Large intestine (tissue), 3 donors: ENCODE data around the gene ANK2. TPM values are rescaled to one million over a fixed set of nuclear protein-coding genes. Genes with fewer than 3 reads are reported as not detected.
"Not testable (repeated sequence)": the region's sequence is repeated elsewhere in the genome, so short reads cannot be mapped to it uniquely, and the experiment has no call there.

Experiments used
- DNase-seq, 2 donors: peaks; one replicate each; pipeline versions ENCODE4 v3.0.0 to v3.0.0-alpha.2; 2013
- H3K27ac ChIP-seq: one replicate; pipeline ENCODE4 v1.5.1; 2013; ENCODE audit warnings: low read length
- H3K27me3 ChIP-seq: 2 replicates; pipeline ENCODE4 v1.6.1; 2013; ENCODE audit warnings: low read length; ENCODE audit not compliant: control insufficient read depth, insufficient read depth
- H3K36me3 ChIP-seq: 2 replicates; pipeline ENCODE4 v1.6.1; 2013; ENCODE audit warnings: low read length; ENCODE audit not compliant: control insufficient read depth, insufficient read depth
- H3K4me1 ChIP-seq: one replicate; pipeline ENCODE4 v1.6.1; 2013; ENCODE audit warnings: low read length; ENCODE audit not compliant: control insufficient read depth, insufficient read depth
- H3K4me3 ChIP-seq: one replicate; pipeline ENCODE4 v1.5.1; 2013; ENCODE audit warnings: low read length
- H3K9me3 ChIP-seq: one replicate; pipeline ENCODE4 v1.6.1; 2013; ENCODE audit warnings: mild to moderate bottlenecking, low read depth, low read length, moderate library complexity; ENCODE audit not compliant: control insufficient read depth
- WGBS: methylation state at CpG from one replicate; pipeline ENCODE4 v1.1.5; 2013; ENCODE audit warnings: low lambda C conversion rate; ENCODE audit not compliant: insufficient coverage; 5-methylcytosine and 5-hydroxymethylcytosine counted together
- polyA plus RNA-seq: library from polyadenylated mRNA; unstranded; fragments of 120-200 nt; gene quantifications from one replicate; pipeline ENCODE4 v1.2.1, GENCODE V29; 2013

The ANK2 gene
- polyA plus RNA-seq, 1 donor = 50.4 TPM

DNA sequence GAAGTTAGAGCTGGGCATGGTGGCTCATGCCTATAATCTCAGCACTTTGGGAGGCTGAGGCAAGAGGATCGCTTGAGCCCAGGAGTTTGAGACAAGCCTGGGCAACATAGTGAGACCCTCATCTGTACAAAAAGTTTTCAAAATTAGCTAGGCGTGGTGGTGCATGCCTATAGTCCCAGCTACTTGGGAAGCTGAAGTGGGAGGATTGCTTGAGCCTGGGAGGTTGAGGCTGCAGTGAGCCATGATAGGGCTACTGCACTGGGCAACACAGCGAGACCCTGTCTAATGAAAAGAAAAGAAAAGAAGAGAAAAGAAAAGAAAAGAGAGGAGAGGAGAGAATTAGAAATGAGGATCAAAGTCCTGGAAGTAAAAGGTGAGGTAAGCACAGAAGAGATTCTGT, 19.3 kb downstream of the ANK2 start:
- H3K4me1 ChIP-seq, H3K27ac ChIP-seq, H3K27me3 ChIP-seq, H3K4me3 ChIP-seq, H3K36me3 ChIP-seq, DNase-seq, H3K9me3 ChIP-seq: not testable (repeated sequence)
- WGBS = 100% methylated on average over 2 of the region's 3 CpGs

DNA sequence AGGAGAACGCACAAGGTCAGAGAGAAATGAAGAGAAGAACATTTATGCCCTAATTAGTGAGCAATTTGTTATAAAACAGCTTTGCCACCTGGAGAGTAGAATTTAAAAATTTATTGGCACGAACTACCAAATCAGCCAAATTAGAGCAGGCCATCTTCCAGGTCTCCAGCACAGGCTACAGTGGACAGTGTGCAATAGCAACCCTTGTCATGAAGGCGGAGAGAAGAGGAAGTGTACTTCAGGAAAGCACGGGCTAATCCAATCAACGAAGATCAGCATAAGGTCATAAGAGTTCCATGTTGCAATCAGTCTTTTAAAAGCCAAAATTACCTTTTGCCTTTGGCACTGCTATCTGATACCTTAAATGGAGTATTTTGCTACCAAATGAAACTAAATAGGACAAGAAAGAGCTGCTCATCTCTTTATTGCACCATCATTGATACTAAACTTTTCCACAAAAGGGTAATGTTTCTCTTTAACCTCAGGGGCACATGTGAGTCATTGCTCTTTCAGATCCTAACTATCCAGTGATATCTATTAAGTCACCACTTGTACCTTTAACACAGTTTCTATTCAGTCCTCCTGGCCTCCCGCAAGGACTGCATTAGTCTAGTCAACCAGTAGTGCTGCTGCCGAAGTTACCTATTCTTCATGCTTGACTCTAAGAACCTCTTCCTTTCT, 19.9 kb downstream of the ANK2 start:
- no peaks in the 10 kb centered on the region for H3K9me3 ChIP-seq
- H3K36me3 ChIP-seq = no peaks in the 10 kb centered on the region
- H3K4me3 ChIP-seq = no peak overlapping the region
- no peaks in the 10 kb centered on the region for H3K27me3 ChIP-seq
- no peak for DNase-seq
- WGBS = 94% methylated on average over 2 of the region's 7 CpGs
- no peak overlapping the region for H3K27ac ChIP-seq
- H3K4me1 ChIP-seq = no peaks in the 10 kb centered on the region

DNA sequence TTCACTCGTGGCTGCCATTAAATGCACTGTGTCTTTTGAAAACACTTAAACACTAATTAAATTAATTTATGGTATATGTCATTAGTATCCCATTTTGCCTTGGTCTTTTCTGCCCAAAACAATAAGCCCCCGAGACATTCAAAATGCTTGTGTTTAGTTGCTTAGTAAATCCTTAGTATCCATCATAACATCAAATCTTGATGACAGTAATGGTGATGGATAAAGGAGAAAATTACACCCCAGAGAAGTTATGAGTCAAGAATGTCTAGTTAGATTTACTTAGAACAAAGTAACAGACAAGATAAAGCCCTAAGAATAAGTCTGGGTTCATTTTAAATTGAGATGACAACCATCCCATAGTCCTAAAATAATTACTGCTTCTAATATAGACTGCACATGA, 21.3 kb downstream of the ANK2 start:
- Histone ChIP-seq H3K4me1 (no peaks in the 10 kb centered on the region), H3K27ac (no peak overlapping the region), H3K27me3 (no peaks in the 10 kb centered on the region), H3K9me3 (no peaks in the 10 kb centered on the region), H3K4me3 (no peak overlapping the region), H3K36me3 (no peaks in the 10 kb centered on the region)
- 80% methylated on average over 1 of the region's 2 CpGs for WGBS
- DNase-seq = no peak

DNA sequence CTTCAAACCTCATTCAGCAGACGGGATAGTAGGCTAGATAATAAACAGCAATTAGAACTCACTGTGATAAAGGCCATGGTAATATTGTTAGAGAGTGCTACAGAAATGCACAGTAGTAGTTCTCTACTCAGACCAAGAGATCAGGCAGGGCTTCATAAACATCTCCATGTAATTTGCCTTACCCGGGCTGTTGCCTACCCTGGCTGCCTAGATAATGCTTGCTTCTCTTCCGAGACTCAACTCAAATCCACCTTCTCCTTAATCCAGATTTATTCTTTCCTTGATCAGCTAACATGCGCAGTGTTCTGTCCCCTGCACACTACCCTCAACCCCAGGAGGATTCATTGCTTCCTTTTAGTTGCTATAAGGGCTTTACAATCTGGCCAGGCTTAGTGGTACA, 21.8 kb downstream of the ANK2 start:
- Histone ChIP-seq H3K27me3 (no peaks in the 10 kb centered on the region), H3K27ac (no peak overlapping the region), H3K4me3 (no peak overlapping the region), H3K36me3 (no peaks in the 10 kb centered on the region), H3K9me3 (no peaks in the 10 kb centered on the region), H3K4me1 (no peaks in the 10 kb centered on the region)
- no peak for DNase-seq
- WGBS = no CpG with 5 or more reads among the region's 4 CpGs

DNA sequence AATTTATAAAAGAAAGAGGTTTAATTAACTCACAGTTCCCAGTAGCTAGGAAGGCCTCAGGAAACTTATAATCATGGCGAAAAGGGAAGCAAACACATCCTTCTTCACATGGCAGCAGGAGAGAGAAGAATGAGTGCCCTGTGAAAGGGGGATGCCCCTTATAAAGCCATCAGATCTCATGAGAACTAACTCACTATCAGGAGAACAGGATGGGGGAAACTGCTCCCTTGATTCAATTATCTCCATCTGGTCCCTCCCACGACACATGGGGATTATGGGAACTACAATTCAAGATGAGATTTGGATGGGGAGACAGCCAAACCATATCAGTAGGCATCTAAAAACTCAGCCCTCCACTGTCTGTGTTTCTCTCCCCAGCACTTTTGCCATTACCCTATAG, 22.4 kb downstream of the ANK2 start:
- H3K27me3 ChIP-seq = no peaks in the 10 kb centered on the region
- H3K9me3 ChIP-seq = no peaks in the 10 kb centered on the region
- no peak overlapping the region for H3K27ac ChIP-seq
- H3K4me1 ChIP-seq = no peaks in the 10 kb centered on the region
- H3K4me3 ChIP-seq = no peak overlapping the region
- no peaks in the 10 kb centered on the region for H3K36me3 ChIP-seq
- no CpG with 5 or more reads among the region's 2 CpGs for WGBS
- DNase-seq = no peak

DNA sequence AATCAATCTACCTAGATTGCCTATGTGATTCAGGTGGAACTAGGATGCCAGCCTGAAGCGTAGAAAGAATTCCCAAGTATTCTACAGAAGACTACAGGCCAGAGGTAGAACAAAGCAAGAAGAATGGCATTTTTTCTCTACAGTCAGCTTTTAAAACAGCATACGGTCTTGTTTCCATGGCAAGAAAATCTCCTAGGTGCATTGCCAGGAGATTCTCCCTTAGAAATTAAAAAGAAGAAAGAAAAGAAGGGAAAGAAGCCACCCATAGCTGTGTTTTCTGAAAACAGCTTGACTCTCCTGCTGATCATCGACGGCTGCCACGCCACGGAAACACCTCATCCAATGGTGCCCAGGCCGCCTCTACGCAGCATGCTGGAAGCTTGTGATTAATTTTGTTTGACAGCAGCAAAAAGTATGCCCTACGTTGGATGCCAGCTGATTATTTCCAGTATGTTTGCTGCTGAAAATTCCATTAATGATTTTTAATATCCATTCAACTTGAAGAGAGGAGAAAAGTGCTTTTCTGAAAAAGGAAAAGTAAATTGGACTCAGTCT, 24.1 kb downstream of the ANK2 start:
- no peaks in the 10 kb centered on the region for H3K27me3 ChIP-seq
- 83% methylated on average over 2 of the region's 9 CpGs for WGBS
- no peaks in the 10 kb centered on the region for H3K36me3 ChIP-seq

DNA sequence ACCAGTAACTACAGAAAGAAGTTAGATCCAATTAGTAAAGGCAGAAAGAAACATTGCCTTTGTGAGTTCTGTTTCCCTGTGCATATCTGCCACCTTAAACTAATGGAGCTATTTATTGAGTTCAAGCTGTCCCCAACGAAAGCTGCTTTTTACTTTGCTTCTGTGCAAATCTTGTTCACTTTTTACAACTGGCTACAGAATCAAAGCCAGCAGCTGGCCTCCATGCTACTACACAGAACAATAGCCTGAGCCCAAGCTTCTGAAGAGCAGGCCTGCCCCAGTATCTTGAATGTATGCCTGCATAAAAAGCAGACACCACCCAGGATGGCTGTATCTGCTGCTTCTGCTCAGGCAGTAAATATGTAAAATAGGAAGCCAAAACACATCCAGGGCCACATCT, 28.1 kb downstream of the ANK2 start:
- no CpG with 5 or more reads among the region's 1 CpG for WGBS
- Histone ChIP-seq H3K27me3 (no peaks in the 10 kb centered on the region), H3K36me3 (no peaks in the 10 kb centered on the region), H3K4me3 (no peak overlapping the region), H3K27ac (no peak overlapping the region), H3K9me3 (no peaks in the 10 kb centered on the region), H3K4me1 (no peaks in the 10 kb centered on the region)
- no peak for DNase-seq

More for the DNA sequence above, 24.1 kb downstream of the ANK2 start:
- no peak overlapping the region for H3K4me3 ChIP-seq
- H3K27ac ChIP-seq = no peak overlapping the region
- H3K4me1 ChIP-seq = no peaks in the 10 kb centered on the region
- H3K9me3 ChIP-seq = no peaks in the 10 kb centered on the region
- no peak for DNase-seq

DNA sequence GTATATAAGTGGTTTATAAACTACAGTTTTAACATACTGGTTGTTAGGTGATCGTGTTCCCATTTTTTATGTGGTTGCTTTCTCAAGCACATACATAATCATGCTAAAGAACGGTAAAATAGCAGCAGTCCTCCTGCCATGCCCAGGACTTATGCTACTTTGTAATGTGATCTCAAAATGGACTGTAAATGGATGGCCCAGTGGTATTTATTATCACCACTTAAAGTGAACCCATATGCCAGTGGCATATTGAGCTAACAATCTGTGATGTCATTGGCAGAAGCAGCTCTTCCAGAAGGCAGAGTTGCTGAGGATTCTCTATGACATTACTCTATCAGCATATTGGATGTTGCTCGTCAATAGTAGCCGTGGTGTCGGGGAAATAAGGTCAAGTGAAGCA, 28.6 kb downstream of the ANK2 start:
- no peak overlapping the region for H3K27ac ChIP-seq
- H3K4me1 ChIP-seq = no peaks in the 10 kb centered on the region
- no peak for DNase-seq
- H3K27me3 ChIP-seq = no peaks in the 10 kb centered on the region
- no CpG with 5 or more reads among the region's 5 CpGs for WGBS
- no peaks in the 10 kb centered on the region for H3K9me3 ChIP-seq
- H3K36me3 ChIP-seq = no peaks in the 10 kb centered on the region
- no peak overlapping the region for H3K4me3 ChIP-seq

DNA sequence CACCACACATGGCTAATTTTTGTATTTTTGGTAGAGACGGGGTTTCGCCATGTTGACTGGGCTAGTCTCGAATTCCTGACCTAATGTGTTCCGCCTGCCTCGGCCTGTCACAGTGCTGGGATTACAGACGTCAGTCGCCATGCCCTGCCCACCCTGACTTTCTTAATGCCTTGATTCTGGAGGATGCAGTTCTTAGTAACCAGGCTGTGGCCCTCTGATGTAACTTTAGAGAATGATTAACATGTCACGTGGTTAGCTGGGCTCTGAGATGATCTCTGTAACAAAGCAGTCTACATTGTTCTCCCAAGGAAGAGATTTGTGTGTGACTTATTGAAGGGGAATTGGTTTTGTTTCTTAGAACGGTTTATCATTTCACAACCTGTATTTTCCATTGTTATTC, 30.6 kb downstream of the ANK2 start:
- no peaks in the 10 kb centered on the region for H3K9me3 ChIP-seq
- no peaks in the 10 kb centered on the region for H3K4me1 ChIP-seq
- H3K36me3 ChIP-seq = no peaks in the 10 kb centered on the region
- no peak overlapping the region for H3K27ac ChIP-seq
- no peaks in the 10 kb centered on the region for H3K27me3 ChIP-seq
- 0% methylated on average over 2 of the region's 9 CpGs for WGBS
- no peak overlapping the region for H3K4me3 ChIP-seq
- DNase-seq = peak; percentile 40 to 75

DNA sequence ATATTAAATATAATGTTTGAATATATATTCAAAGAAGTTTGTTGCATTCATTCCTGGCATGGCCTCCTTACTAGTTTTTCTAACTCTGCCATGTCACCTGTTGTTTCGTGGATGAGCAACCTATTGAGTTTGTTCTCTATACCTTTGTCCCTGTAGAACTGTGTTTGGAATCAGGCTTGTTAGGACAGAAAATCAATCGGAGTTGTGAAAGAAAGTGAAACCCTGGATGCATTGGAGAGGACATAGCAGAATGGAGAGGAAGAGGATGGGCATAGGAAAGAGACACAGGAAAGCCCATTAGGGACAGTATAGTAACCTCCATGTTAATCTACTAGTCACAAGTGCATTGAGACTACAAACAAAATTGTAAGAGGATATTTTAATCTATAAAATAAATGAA, 31.2 kb downstream of the ANK2 start:
- 88% methylated on average over 1 of the region's 2 CpGs for WGBS
- H3K27ac ChIP-seq = no peak overlapping the region
- no peaks in the 10 kb centered on the region for H3K27me3 ChIP-seq
- H3K4me1 ChIP-seq = no peaks in the 10 kb centered on the region
- no peak for DNase-seq
- H3K9me3 ChIP-seq = no peaks in the 10 kb centered on the region
- no peak overlapping the region for H3K4me3 ChIP-seq
- no peaks in the 10 kb centered on the region for H3K36me3 ChIP-seq

DNA sequence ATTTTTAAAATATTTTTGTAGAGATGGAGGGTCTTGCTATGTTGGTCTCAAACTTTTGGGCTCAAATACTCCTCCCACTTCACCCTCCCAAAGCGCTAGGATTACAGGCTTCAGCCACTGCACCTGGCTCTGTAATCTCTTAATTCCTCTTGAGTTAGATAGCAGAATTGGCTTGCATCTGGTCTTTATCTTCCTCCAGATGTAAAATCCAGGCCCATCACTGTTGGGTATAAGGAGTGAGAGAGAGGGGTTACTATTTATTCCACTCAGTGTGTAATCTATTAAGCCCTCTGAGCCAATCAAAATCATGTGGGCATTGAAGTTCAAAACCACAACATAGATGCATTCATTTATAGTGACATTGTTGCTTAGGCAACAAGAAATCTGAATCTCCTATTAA, 33.9 kb downstream of the ANK2 start:
- Histone ChIP-seq H3K4me3 (no peak overlapping the region), H3K36me3 (no peaks in the 10 kb centered on the region), H3K27me3 (no peaks in the 10 kb centered on the region), H3K9me3 (no peaks in the 10 kb centered on the region), H3K27ac (no peak overlapping the region), H3K4me1 (no peaks in the 10 kb centered on the region)
- no peak for DNase-seq
- no CpG with 5 or more reads among the region's 1 CpG for WGBS
